Measurements from ENCODE around the gene CDC42BPA.

- no peak for TF ChIP-seq CTCF (optimal IDR thresholded peaks at IDR 0.05 in 1 of 3, IDR thresholded peaks at IDR 0.05 in 1 of 3, conservative IDR thresholded peaks at IDR 0.05 in 1 of 3; ENCODE audit: extremely low read depth in 1 of 3, insufficient read depth in 2 of 3, low read length in 3 of 3)
- TF ChIP-seq EZH2 (IDR thresholded peaks at IDR 0.05; ENCODE audit: low read length) = no peak
These were observed 331.7 kb downstream of the CDC42BPA start for GRCh38 chr1:226986496-226987178.
